Activated T-cell treated with anti-CD3 and anti-CD28 coated beads, Interleukin-2, amount 50 U/mL, for 4 hours (primary cell): ENCODE data around the gene UCK2. TPM values are rescaled to one million over a fixed set of nuclear protein-coding genes. Genes with fewer than 3 reads are reported as not detected.
A peak's percentile ranks its signal among the peaks of the same experiment; 100 is the strongest.

ENCODE experiments used
- ATAC-seq, 2 donors: fragments of 200-7000 bp; cut with Tn5 transposase; one replicate each; pipeline ENCODE4 v1.10.0; 2021
- DNase-seq: peaks from one replicate; pipeline ENCODE4 v3.0.0-alpha.2; 2020
- H3K27me3 Mint-ChIP-seq: one replicate; pipeline ENCODE4 v1.8.0; 2021; ENCODE audit warnings: low read depth, mixed read lengths
- H3K36me3 Mint-ChIP-seq: one replicate; pipeline ENCODE4 v1.8.0; 2022; ENCODE audit warnings: mixed read lengths; ENCODE audit not compliant: insufficient read depth
- H3K4me1 Mint-ChIP-seq: one replicate; pipeline ENCODE4 v1.8.0; 2021; ENCODE audit warnings: low read depth, mixed read lengths
- H3K4me3 Mint-ChIP-seq: one replicate; pipeline ENCODE4 v1.8.0; 2021; ENCODE audit warnings: mild to moderate bottlenecking, moderate library complexity, mixed read lengths
- H3K9me3 Mint-ChIP-seq: one replicate; pipeline ENCODE4 v1.8.0; 2021; ENCODE audit warnings: mixed read lengths
- total RNA-seq, 3 donors: library from RNA; stranded (reverse); gene quantifications; one replicate each; pipeline ENCODE4 v1.2.1, GENCODE V29; 2021

Gene UCK2
- total RNA-seq, 3 donors from 2014 or later: 106 to 128 (median 122) TPM

DNA sequence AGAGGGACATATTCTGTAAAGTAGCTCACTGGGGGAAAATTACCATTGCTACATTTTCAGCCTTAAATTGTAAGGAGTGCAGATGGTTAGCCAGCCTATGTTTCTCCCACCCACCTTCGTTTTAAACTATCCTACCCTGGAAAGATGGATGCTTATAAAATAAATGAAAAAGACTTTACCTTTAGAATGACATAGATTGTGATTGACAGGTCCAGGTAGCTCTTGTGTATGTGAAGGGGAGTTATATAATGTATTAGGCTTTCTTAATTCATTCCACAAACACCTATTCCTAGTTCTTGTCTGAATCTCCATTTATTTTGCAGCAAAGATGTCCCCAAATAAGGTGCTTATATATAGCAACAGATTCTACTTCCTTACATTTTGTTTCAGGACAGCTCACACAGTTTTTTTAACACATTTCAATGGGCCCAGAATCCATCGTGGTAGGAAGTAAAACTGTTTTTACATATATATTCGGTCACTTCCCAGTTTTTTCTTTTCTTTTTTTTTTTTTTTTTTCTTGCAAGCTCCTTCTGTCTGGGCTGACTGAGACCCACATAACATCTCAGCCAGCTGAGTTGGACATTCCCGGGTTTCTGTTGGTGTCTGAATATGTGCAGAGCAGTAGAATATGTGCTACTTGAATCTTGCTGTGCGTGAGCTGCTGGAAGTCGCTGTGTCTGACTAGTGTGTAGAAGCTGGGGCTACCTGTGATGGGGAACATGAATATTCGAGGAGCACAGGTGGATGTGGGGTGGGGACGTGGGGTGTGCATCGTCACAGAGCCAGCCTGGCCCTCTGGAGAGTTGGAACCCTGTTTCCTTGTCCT lies 27.8 kb downstream of the UCK2 start:
- no peak overlapping the region for H3K4me3 Mint-ChIP-seq
- no peaks in the 10 kb centered on the region for H3K9me3 Mint-ChIP-seq
- peaks cover 22% of the 10 kb centered on the region for H3K4me1 Mint-ChIP-seq
- ATAC-seq (no peak), DNase-seq (no peak)
- no peaks in the 10 kb centered on the region for H3K36me3 Mint-ChIP-seq
- no peaks in the 10 kb centered on the region for H3K27me3 Mint-ChIP-seq

DNA sequence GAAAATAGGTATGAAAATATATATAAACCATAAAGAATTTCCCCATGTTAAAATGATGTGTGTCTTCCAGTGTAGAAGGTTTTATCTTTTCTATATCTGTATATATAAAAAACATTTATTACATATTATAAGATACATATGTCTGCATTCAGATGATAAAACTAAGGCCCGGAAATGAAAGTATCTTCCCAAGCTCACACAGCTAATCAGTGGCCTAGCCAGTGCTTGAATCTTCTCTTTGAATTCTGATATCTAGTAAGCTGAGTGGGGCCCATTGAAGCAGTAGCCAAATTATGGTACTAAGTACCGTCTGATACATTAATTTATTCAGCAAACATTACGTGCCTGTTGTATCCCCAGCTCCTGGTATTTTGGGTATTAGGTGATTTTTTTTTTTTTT lies 28.6 kb downstream of the UCK2 start:
- no peak for ATAC-seq
- Mint-ChIP-seq H3K4me3 (no peak overlapping the region), H3K27me3 (no peaks in the 10 kb centered on the region), H3K36me3 (no peaks in the 10 kb centered on the region), H3K4me1 (peaks cover 20% of the 10 kb centered on the region), H3K9me3 (no peaks in the 10 kb centered on the region)
- DNase-seq: no peak

DNA sequence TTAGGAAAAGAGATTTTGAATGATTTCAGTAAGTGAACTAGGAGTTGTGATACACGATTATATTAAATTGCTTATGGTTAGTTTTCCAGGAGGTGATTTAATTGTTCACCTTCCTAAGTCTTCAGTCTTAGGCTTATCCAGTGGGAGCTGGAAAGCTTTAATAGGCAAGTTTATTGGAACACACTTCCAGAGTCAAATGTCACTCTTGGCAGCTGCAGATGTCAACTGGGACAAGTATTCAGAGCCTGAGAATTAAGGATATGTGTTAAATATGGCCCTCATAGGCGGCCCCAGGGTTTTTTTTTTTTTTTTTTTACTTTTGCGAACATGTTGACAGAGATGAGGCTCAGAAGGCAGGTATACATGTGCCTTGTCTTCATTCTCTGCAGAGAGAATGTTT lies 29.2 kb downstream of the UCK2 start:
- ATAC-seq (no peak), DNase-seq (no peak)
- H3K4me1 Mint-ChIP-seq: peaks cover 14% of the 10 kb centered on the region
- H3K36me3 Mint-ChIP-seq: no peaks in the 10 kb centered on the region
- H3K4me3 Mint-ChIP-seq: no peak overlapping the region
- no peaks in the 10 kb centered on the region for H3K27me3 Mint-ChIP-seq
- no peaks in the 10 kb centered on the region for H3K9me3 Mint-ChIP-seq

DNA sequence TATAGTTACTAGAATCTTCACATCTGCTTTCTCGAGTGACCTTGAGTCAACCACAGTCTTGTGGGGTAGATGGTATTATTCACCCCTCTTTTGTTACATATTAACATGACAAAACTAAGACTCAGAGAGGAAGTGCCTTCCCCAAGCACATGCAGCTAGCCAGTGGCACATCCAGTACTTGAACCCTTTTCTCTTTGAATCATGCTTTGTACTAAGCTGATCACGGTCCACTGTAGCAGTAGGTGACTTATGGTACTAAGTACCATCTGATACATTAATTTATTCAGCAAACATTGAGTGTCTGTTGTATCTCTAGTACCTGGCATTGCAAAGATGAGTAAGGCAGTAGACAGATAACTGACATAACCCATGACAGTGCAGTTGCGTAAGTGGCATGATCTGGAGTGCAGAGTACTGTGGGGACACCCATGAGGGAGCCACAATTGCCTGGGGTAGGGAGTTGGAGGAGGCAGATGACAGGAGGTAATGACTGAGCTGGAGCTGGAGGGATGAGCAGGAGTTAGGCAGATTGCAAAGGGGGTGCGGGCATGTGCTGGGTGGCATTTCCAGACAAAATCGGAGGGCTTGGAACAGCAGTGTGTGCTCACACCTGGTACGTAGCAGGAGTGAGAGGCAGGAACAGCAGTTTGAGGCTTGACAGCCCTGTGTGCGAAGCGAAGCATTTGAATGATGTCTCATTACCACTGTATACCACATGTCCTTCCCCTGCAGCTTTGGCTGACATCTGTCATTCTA lies 29.8 kb downstream of the UCK2 start:
- DNase-seq: no peak
- ATAC-seq: no peak
- no peak overlapping the region for H3K4me3 Mint-ChIP-seq
- H3K36me3 Mint-ChIP-seq: no peaks in the 10 kb centered on the region
- no peaks in the 10 kb centered on the region for H3K9me3 Mint-ChIP-seq
- peaks cover 11% of the 10 kb centered on the region for H3K4me1 Mint-ChIP-seq
- H3K27me3 Mint-ChIP-seq: no peaks in the 10 kb centered on the region

DNA sequence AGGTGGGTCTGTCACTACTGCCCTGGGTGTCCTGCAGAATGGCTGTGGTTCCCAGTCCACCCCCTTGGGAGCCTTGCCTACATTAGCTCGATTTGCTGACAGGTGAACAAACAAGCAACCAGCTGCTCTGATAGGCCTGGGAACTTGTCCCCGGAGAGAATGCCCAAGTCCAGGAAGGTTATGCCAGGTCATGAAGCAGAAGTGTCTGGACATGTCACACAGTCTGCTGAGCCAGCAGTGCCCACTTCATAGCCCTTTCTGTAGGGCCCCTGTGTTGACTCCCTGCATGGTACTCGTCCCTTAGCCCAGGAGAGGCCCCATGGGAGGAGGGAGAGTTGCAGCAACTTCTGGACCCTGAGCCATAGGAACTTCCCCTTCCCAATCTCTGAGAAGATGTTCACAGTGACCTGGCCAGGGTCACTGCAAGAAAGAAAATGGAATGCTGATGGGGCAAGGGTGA lies 31.0 kb downstream of the UCK2 start:
- H3K9me3 Mint-ChIP-seq: no peaks in the 10 kb centered on the region
- DNase-seq (no peak), ATAC-seq (no peak)
- H3K27me3 Mint-ChIP-seq: no peaks in the 10 kb centered on the region
- peaks cover 11% of the 10 kb centered on the region for H3K4me1 Mint-ChIP-seq
- no peaks in the 10 kb centered on the region for H3K36me3 Mint-ChIP-seq
- no peak overlapping the region for H3K4me3 Mint-ChIP-seq

DNA sequence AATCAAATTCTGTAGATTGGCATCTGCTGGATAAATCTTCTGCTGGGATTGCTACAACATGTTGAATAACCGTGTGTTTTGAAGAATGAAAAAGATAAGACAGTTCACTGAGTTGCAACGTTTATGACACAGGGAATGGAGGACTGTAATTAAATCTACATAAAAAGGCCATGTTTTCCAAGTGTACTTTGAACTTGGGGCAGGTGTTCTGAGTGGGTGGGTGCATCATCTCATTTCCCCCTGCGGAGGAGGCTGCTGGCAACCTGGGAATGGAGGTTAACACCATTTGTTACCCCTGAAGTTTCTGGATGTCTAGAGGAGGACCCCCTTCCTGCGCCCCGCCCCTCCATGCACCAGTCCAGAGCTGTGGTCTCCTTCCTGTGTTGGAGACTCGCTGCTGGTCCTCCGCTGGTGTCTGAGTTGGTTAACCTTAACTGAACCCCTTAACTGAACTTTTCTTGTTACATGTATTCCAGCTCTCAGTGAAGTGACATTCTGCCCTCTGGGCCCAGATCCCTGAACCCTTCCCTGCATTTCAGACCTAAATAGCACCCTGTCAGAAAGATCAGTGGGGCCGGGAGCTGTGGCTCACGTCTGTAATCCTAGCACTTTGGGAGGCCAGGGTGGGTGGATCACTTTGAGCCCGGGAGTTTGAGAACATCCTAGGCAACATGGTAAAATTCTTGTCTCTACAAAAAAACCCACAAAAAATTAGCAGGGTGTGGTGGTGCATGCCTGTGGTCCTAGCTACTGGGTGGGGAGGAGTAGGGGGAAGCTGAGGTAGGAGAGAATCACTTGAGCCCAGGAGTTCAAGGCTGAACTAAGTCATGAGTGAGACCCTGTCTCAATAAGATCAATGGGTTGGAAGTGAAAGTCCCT lies 31.8 kb downstream of the UCK2 start:
- Mint-ChIP-seq H3K4me1 (peaks cover 5% of the 10 kb centered on the region), H3K27me3 (no peaks in the 10 kb centered on the region), H3K36me3 (no peaks in the 10 kb centered on the region), H3K9me3 (no peaks in the 10 kb centered on the region), H3K4me3 (no peak overlapping the region)
- DNase-seq: no peak
- no peak for ATAC-seq

DNA sequence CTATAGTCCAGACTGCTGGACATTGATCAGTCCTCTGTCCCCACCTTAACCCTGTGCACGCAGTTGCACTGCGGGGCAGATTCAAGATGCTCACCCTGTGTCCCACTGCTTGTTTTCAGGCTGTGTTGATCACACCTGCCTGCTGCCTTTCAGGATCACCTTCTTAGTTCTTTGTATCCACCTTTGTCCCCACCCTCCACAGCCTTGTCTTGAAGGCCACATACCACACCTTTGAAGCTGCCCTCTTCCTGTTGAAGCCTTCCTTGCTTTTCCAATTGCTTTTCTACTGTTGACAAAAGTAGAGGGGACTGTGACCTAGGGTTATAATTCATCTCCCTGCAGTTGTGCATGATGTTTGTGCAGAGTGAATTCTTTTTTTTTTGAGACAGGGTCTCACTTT lies 32.7 kb downstream of the UCK2 start:
- H3K4me3 Mint-ChIP-seq: no peak overlapping the region
- DNase-seq (no peak), ATAC-seq (no peak)
- H3K9me3 Mint-ChIP-seq: no peaks in the 10 kb centered on the region
- no peaks in the 10 kb centered on the region for H3K36me3 Mint-ChIP-seq
- H3K27me3 Mint-ChIP-seq: no peaks in the 10 kb centered on the region
- H3K4me1 Mint-ChIP-seq: peaks cover 2% of the 10 kb centered on the region

DNA sequence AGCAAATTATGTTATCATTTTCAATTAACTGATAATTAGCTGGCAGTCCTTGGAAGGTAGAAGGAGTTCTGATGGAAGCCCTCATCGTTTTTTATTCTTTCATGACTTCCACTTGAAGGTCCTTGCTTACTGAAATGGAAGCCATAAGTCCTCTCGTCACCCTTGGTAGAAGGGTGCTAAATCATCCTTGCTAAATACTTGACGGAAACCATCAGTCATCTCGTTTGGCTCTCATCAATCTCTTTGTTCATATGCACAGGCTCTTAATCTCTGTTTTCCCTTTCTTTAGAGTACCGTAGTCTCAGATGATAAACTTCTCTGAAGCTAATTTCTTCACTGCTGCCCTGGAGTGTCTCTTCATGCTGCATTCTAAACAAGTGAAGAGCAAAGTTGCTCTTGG lies 34.5 kb downstream of the UCK2 start:
- H3K4me1 Mint-ChIP-seq: peaks cover 4% of the 10 kb centered on the region
- DNase-seq (no peak), ATAC-seq (no peak)

DNA sequence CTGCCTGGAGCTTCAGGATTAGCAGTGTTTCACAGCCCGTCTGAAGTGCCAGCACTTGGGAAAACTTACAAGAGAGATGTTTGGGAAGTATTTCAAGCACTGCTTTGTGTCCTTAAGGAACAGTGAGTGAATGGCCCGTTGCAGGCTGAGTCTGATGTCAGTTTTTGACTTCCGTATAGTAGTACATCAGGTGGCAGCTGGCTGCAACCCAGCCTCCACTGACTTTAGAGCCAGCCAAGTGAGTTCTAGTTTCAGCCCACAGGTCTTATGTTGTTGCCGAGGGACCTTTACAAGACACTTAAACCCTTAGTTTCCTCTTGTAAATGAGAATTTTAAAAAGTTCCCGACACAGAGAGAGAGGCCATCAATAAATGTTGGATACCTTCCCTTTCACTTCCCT lies 35.0 kb downstream of the UCK2 start:
- ATAC-seq (no peak), DNase-seq (no peak)
- no peaks in the 10 kb centered on the region for H3K9me3 Mint-ChIP-seq
- H3K4me3 Mint-ChIP-seq: no peak overlapping the region
- peaks cover 4% of the 10 kb centered on the region for H3K4me1 Mint-ChIP-seq
- H3K27me3 Mint-ChIP-seq: no peaks in the 10 kb centered on the region
- no peaks in the 10 kb centered on the region for H3K36me3 Mint-ChIP-seq

More for the DNA sequence above, 34.5 kb downstream of the UCK2 start:
- Mint-ChIP-seq H3K27me3 (no peaks in the 10 kb centered on the region), H3K4me3 (no peak overlapping the region), H3K9me3 (no peaks in the 10 kb centered on the region), H3K36me3 (no peaks in the 10 kb centered on the region)

DNA sequence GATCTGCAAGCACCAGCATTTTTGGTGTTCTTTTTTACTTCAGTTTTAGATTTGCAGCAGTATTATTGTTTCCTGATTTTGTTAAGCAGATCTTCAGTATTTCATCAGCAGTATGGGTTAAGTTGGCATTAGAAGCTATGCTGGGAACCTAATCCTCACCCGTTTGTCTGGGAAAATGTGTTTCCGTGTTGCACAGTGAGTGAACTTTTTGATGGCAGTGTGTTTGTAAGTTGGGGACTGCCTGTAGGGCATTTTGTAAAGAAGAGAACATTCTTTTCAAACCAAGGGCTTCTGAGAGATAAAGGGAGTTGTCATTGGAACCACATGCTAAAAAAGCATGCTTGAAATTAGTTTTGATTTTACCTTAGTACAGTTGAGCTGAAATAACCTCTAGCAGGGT lies 35.9 kb downstream of the UCK2 start:
- Mint-ChIP-seq H3K27me3 (no peaks in the 10 kb centered on the region), H3K36me3 (no peaks in the 10 kb centered on the region), H3K4me1 (peaks cover 4% of the 10 kb centered on the region), H3K9me3 (no peaks in the 10 kb centered on the region), H3K4me3 (no peak overlapping the region)
- no peak for DNase-seq
- ATAC-seq: no peak

DNA sequence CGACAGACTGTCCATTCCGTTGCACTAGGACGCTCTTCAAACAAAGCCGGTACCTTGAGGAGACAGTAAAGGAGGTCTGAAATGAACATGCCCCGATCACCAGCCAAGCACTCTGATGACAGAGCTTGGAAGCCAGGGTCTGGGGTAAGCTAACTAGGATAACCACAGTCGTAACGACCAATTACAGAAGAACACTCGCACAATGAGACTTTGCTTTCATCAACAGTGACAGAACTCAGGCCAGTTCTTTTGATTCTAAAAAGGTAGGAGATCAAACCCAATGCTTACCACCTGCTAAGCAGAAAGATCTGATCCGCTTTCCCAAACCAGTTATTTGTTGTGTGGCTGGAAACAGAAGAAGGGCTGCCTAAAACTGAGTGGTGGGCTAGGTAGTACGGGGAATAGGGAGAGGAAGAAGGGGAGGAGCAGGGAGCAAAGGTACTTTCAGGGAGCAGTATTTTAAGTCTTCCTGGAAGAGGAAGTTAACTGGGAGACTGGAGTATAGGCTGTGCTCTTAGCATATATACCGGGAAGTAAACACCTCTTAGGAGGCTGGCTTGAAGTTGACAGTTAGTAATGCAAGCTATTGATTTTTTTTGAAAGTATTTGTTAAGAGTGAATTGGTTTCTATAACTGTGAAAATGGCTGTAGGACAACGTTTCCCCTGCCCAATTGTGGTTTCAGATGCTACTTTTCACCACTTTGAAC lies 38.4 kb downstream of the UCK2 start:
- no peak for ATAC-seq
- H3K36me3 Mint-ChIP-seq: no peaks in the 10 kb centered on the region
- no peaks in the 10 kb centered on the region for H3K27me3 Mint-ChIP-seq
- peaks cover 8% of the 10 kb centered on the region for H3K4me1 Mint-ChIP-seq
- DNase-seq: no peak
- no peaks in the 10 kb centered on the region for H3K9me3 Mint-ChIP-seq
- H3K4me3 Mint-ChIP-seq: no peak overlapping the region

DNA sequence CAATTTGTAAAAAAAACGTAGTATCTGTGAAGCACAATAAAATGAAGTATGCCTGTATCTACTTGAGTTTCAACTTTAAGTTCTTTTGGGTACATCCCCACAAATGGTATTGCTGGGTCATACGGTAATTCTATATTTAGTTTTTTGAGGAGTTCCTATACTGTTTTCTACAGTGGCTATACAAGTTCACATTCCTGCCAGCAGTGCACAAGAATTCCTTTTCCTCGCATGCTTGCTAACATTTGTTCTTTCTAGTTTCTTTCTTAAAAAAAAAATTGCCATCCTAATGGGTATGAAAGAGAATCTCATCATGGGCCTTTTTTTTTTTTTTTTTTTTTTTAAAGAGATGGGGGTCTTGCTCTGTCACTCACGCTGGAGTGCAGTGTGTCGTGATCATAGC lies 41.9 kb downstream of the UCK2 start:
- Mint-ChIP-seq H3K27me3 (no peaks in the 10 kb centered on the region), H3K4me1 (peaks cover 33% of the 10 kb centered on the region)
- ATAC-seq: no peak

DNA sequence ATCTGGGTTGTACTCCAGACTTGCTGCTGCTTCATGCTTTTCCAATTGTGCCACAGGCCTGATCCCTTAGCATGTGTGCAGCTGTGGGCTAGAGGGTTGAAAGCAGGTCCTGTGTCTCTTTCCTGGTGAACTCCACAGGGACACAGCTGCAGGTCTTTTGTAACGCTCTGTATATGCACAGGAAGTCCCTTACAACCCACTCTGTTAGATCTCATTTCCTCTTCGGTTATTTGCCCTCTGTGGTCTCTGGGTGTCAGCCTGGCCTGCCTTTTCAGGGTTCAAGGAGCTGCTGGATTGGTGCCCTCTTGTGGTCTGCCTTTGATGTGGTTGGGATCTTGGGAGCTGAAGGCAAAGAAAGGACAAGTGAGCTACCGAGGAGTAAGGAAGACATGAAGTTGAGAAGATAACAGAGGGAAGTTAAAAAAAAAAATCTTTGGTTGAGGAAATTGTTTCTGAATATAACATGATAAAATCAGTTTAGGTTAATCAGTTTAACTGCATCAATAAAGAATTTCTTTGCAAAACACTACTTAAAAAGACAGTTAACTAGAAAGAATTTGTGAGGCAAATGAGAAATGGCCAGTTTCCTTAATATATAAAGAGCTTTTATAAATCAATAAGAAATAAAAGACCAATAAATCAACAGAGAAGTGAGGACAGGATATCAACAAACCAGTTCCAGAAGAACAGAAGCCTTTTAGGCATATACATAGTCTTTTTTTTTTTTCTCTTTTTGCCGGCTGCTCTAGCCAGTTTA lies 44.1 kb downstream of the UCK2 start:
- Mint-ChIP-seq H3K9me3 (no peaks in the 10 kb centered on the region), H3K27me3 (no peaks in the 10 kb centered on the region), H3K36me3 (no peaks in the 10 kb centered on the region), H3K4me1 (peaks cover 45% of the 10 kb centered on the region), H3K4me3 (no peak overlapping the region)
- peak; percentile 27 for DNase-seq
- ATAC-seq: peak; percentile 58 to 61

More for the DNA sequence above, 41.9 kb downstream of the UCK2 start:
- Mint-ChIP-seq H3K9me3 (no peaks in the 10 kb centered on the region), H3K4me3 (no peak overlapping the region), H3K36me3 (no peaks in the 10 kb centered on the region)
- DNase-seq: no peak
